Measurements from ENCODE around the gene PIEZO1.

Gene PIEZO1

GRCh38 chr16:88705801-88706228, 79.2 kb downstream of the PIEZO1 start:
- DNase-seq (ENCODE audit: low spot score): peak; percentile 86

- peak; percentile 74 for DNase-seq (ENCODE audit: low spot score)
Measured at GRCh38 chr16:88705076-88705684, 79.8 kb downstream of the PIEZO1 start.

GRCh38 chr16:88703486-88704309, 81.3 kb downstream of the PIEZO1 start:
- DNase-seq (ENCODE audit: low spot score): no peak

- DNase-seq (ENCODE audit: low spot score): no peak
Measured at GRCh38 chr16:88702371-88703210, 82.4 kb downstream of the PIEZO1 start.

GRCh38 chr16:88701581-88702370, 83.2 kb downstream of the PIEZO1 start:
- DNase-seq (ENCODE audit: low spot score): no peak

GRCh38 chr16:88700636-88701482, 84.2 kb downstream of the PIEZO1 start:
- no peak for DNase-seq (ENCODE audit: low spot score)

GRCh38 chr16:88700322-88700635, 84.7 kb downstream of the PIEZO1 start:
- no peak for DNase-seq (ENCODE audit: low spot score)

GRCh38 chr16:88699180-88699579, 85.8 kb downstream of the PIEZO1 start:
- DNase-seq (ENCODE audit: low spot score): no peak

GRCh38 chr16:88698646-88699045, 86.4 kb downstream of the PIEZO1 start:
- no peak for DNase-seq (ENCODE audit: low spot score)

GRCh38 chr16:88697831-88698615, 87.0 kb downstream of the PIEZO1 start:
- DNase-seq (ENCODE audit: low spot score): peak; percentile 75

- no peak for DNase-seq (ENCODE audit: low spot score)
Measured at GRCh38 chr16:88697116-88697830, 87.7 kb downstream of the PIEZO1 start.

- no peak for DNase-seq (ENCODE audit: low spot score)
Measured at GRCh38 chr16:88696441-88696840, 88.6 kb downstream of the PIEZO1 start.

- no peak for DNase-seq (ENCODE audit: low spot score)
Measured at GRCh38 chr16:88695753-88696152, 89.3 kb downstream of the PIEZO1 start.

- DNase-seq (ENCODE audit: low spot score): no peak
Measured at GRCh38 chr16:88695218-88695617, 89.8 kb downstream of the PIEZO1 start.

- no peak for DNase-seq (ENCODE audit: low spot score)
Measured at GRCh38 chr16:88694221-88695087, 90.6 kb downstream of the PIEZO1 start.

GRCh38 chr16:88693420-88694177, 91.4 kb downstream of the PIEZO1 start:
- no peak for DNase-seq (ENCODE audit: low spot score)

GRCh38 chr16:88692861-88693260, 92.2 kb downstream of the PIEZO1 start:
- DNase-seq (ENCODE audit: low spot score): no peak
